ENCODE data around the gene GAB1. TPM values are rescaled to one million over a fixed set of nuclear protein-coding genes. Genes with fewer than 3 reads are reported as not detected.

Gene GAB1
- total and polyA plus RNA-seq, 2 donors (not counting 1 experiment from before 2014, with no cell fraction given) = 4.7 to 10.8 TPM

- H3K4me1 Mint-ChIP-seq = no peaks in the 10 kb centered on the region
Measured at GRCh38 chr4:143432258-143432591, 95.5 kb downstream of the GAB1 start.

GRCh38 chr4:143433231-143433630 is 96.6 kb downstream of the GAB1 start:
- peaks cover 0 to 21% of the 10 kb centered on the region in 2 experiments for H3K36me3 ChIP-seq (replicated peaks in 1 of 2; ENCODE audit: control extremely low read depth in 1 of 2, control insufficient read depth in 1 of 2, extremely low read depth in 1 of 2, insufficient read depth in 2 of 2, low read length in 1 of 2)
- no peak overlapping the region for H3K27ac Mint-ChIP-seq

More at GRCh38 chr4:143432258-143432591, 95.5 kb downstream of the GAB1 start:
- H3K36me3 ChIP-seq (replicated peaks in 1 of 2; ENCODE audit: control extremely low read depth in 1 of 2, control insufficient read depth in 1 of 2, extremely low read depth in 1 of 2, insufficient read depth in 2 of 2, low read length in 1 of 2) = peaks cover 0 to 16% of the 10 kb centered on the region in 2 experiments
- no peaks in the 10 kb centered on the region for H3K27me3 ChIP-seq (replicated peaks in 1 of 4; ENCODE audit: control extremely low read depth in 1 of 4, control insufficient read depth in 3 of 4, insufficient read depth in 4 of 4, low read length in 3 of 4)
- H3K9ac ChIP-seq (ENCODE audit: low read length) = no peak overlapping the region
- H3K9me3 ChIP-seq (ENCODE audit: control extremely low read depth in 1 of 3, control insufficient read depth in 2 of 3, insufficient read depth in 1 of 3, low read length in 2 of 3) = peaks cover 5 to 12% (median 8%) of the 10 kb centered on the region in 3 donors
- POLR2A ChIA-PET = no interaction called here
- CTCF ChIA-PET = interaction anchor here (0.6 to 1.2 kb wide), 2 partner anchors 10 to 31 kb away, joined by 3 to 4 read pairs; no protein-coding TSS in a partner anchor
- Mint-ChIP-seq H3K27me3 (no peaks in the 10 kb centered on the region), H3K9me3 (ENCODE audit: insufficient read depth) (peaks cover 4% of the 10 kb centered on the region), H3K4me3 (no peak overlapping the region), H3K27ac (no peak overlapping the region)
- no CpG with 5 or more reads among the region's 4 CpGs for WGBS (ENCODE audit: insufficient coverage)
- no peak for DNase-seq
- intact Hi-C loops (cut with micrococcal nuclease) = no loop called here
- no peak for ATAC-seq (ENCODE audit: low read depth)
- no peak overlapping the region for H3K4me3 ChIP-seq (ENCODE audit: control extremely low read depth in 1 of 5, extremely low read depth in 1 of 5, insufficient read depth in 1 of 5, low read depth in 2 of 5, low read length in 4 of 5)
- no peak for TF ChIP-seq EZH2 (IDR thresholded peaks at IDR 0.05; ENCODE audit: borderline replicate concordance, insufficient read depth, low read depth, low read length, poor library complexity, severe bottlenecking)
- no peak for TF ChIP-seq CTCF (IDR thresholded peaks at IDR 0.05)
- no peaks in the 10 kb centered on the region for H3K79me2 ChIP-seq (ENCODE audit: control insufficient read depth, insufficient read depth, low read length)
- H3K4me1 ChIP-seq (ENCODE audit: control insufficient read depth in 2 of 2, insufficient read depth in 2 of 2, low read length in 2 of 2) = no peaks in the 10 kb centered on the region
- H2AFZ ChIP-seq (ENCODE audit: insufficient read depth, low read depth, low read length, poor library complexity, severe bottlenecking) = no peak overlapping the region
- no peaks in the 10 kb centered on the region for H4K20me1 ChIP-seq (ENCODE audit: control insufficient read depth, insufficient read depth, low read length, poor library complexity, severe bottlenecking)
- H3K4me2 ChIP-seq (replicated peaks; ENCODE audit: low read depth, low read length, poor library complexity, severe bottlenecking) = no peak overlapping the region
- no peak overlapping the region for H3K27ac ChIP-seq (ENCODE audit: low read length in 2 of 2)

More at GRCh38 chr4:143433231-143433630, 96.6 kb downstream of the GAB1 start:
- POLR2A ChIA-PET = no interaction called here
- no peak for DNase-seq
- no peak for ATAC-seq (ENCODE audit: low read depth)
- CTCF ChIA-PET = interaction anchor here (1.2 kb wide), 1 partner anchor 9 kb away, joined by 3 read pairs; no protein-coding TSS in a partner anchor
- intact Hi-C loops (cut with micrococcal nuclease) = no loop called here
- no peaks in the 10 kb centered on the region for H3K4me1 Mint-ChIP-seq
- Histone ChIP-seq H3K4me1 (ENCODE audit: control insufficient read depth in 2 of 2, insufficient read depth in 2 of 2, low read length in 2 of 2) (no peaks in the 10 kb centered on the region), H3K4me2 (replicated peaks; ENCODE audit: low read depth, low read length, poor library complexity, severe bottlenecking) (no peak overlapping the region), H3K27ac (ENCODE audit: low read length in 2 of 2) (no peak overlapping the region), H4K20me1 (ENCODE audit: control insufficient read depth, insufficient read depth, low read length, poor library complexity, severe bottlenecking) (no peaks in the 10 kb centered on the region), H3K79me2 (ENCODE audit: control insufficient read depth, insufficient read depth, low read length) (no peaks in the 10 kb centered on the region), H3K9me3 (ENCODE audit: control extremely low read depth in 1 of 3, control insufficient read depth in 2 of 3, insufficient read depth in 1 of 3, low read length in 2 of 3) (peaks cover 5 to 12% (median 8%) of the 10 kb centered on the region in 3 donors), H3K27me3 (replicated peaks in 1 of 4; ENCODE audit: control extremely low read depth in 1 of 4, control insufficient read depth in 3 of 4, insufficient read depth in 4 of 4, low read length in 3 of 4) (no peaks in the 10 kb centered on the region), H3K9ac (ENCODE audit: low read length) (no peak overlapping the region), H3K4me3 (ENCODE audit: control extremely low read depth in 1 of 5, extremely low read depth in 1 of 5, insufficient read depth in 1 of 5, low read depth in 2 of 5, low read length in 4 of 5) (no peak overlapping the region), H2AFZ (ENCODE audit: insufficient read depth, low read depth, low read length, poor library complexity, severe bottlenecking) (no peak overlapping the region)
- WGBS (ENCODE audit: insufficient coverage) = no CpG with 5 or more reads among the region's 2 CpGs
- H3K27me3 Mint-ChIP-seq = no peaks in the 10 kb centered on the region
- no peak overlapping the region for H3K4me3 Mint-ChIP-seq
- TF ChIP-seq EZH2 (IDR thresholded peaks at IDR 0.05; ENCODE audit: borderline replicate concordance, insufficient read depth, low read depth, low read length, poor library complexity, severe bottlenecking) = no peak
- TF ChIP-seq CTCF (IDR thresholded peaks at IDR 0.05) = no peak
- H3K9me3 Mint-ChIP-seq (ENCODE audit: insufficient read depth) = peaks cover 4% of the 10 kb centered on the region
